Keratinocyte (primary cell): ENCODE measurements around the gene ABR.

ENCODE experiments used
- CTCF ChIP-seq, 3 experiments: IDR thresholded peaks in 1 of 3; conservative IDR thresholded peaks in 1 of 3; optimal IDR thresholded peaks in 1 of 3; 2 replicates in 2 of 3; 3 replicates in 1 of 3; pipeline versions ENCODE3 to v1.5.1; 2011; ENCODE audit warnings: low read length in 3 of 3, mild to moderate bottlenecking in 3 of 3, moderate library complexity in 2 of 3, control low read depth in 1 of 3, inconsistent platforms in 1 of 3; ENCODE audit not compliant: insufficient read depth in 2 of 3; ENCODE audit errors: extremely low read depth in 1 of 3
- EZH2 ChIP-seq: IDR thresholded peaks from one replicate; pipeline ENCODE4 v1.6.1; 2012; ENCODE audit warnings: inconsistent platforms, mild to moderate bottlenecking, low read length, moderate library complexity

- TF ChIP-seq CTCF (optimal IDR thresholded peaks at IDR 0.05 in 1 of 3, IDR thresholded peaks at IDR 0.05 in 1 of 3, conservative IDR thresholded peaks at IDR 0.05 in 1 of 3; ENCODE audit: extremely low read depth in 1 of 3, insufficient read depth in 2 of 3, low read length in 3 of 3) (no peak), EZH2 (no peak)
Measured at GRCh38 chr17:1091900-1092299, 87.9 kb downstream of the ABR start.
